ACHN (cell line): Measurements from ENCODE around the gene ATP2C2.

Source experiments
- DNase-seq: peaks from one replicate; pipeline ENCODE4 v3.0.0-alpha.2; 2015
- in situ Hi-C: cut with HindIII; loops from 2 replicates; pipeline ENCODE4 v1.10.0; 2017; ENCODE audit warnings: low sequenced_read_pairs, low pct_ligation_motif_present, low pct_unique_long_range_greater_than_20kb

ATP2C2 gene

DNA sequence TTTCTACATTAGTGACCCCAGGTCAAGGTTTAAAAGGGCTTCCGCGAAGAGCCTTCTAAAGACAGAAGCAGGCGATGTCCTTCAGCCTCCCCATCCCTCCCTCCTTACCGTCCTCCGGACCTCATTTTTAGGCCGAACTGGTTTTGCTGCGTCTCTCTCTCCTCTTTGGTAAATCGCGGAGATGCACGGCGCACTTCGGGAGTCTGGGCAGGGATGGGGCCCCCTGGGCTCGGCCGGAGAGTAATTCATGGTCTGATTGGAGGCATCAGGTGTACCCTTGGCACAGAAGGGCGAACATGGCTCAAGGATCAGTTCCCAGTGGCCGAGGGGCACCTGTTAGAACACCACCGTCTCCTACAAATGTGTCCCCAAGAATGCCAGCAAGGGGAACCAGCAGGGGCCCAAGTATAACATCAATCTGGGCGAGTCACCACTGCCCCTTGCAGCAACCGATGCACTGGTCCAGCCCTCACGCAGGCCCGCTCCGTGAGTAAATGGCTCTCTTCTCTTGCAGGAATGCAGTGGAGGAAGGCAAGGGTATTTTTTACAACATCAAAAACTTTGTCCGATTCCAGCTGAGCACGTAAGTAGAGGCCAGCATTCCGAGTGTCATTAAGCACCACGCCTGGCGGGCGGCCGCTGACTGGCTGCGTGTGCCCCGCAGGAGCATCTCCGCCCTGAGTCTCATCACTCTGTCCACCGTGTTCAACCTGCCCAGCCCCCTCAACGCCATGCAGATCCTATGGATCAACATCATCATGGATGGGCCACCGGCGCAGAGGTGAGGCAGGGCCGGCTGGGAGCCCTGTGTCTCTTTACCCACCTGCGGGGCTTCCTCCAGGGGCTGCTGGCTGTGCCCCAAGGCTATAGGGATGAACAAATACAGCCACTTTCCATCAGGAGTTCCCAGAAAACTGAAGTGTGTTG is 90.5 kb downstream of the ATP2C2 start:
- in situ Hi-C loops = no loop called here
- no peak for DNase-seq

GRCh38 chr16:84459533-84459894 is 91.2 kb downstream of the ATP2C2 start:
- in situ Hi-C loops = no loop called here
- DNase-seq = no peak

- DNase-seq = no peak
- in situ Hi-C loops = no loop called here
Measured at GRCh38 chr16:84459941-84460405, 91.6 kb downstream of the ATP2C2 start.

DNA sequence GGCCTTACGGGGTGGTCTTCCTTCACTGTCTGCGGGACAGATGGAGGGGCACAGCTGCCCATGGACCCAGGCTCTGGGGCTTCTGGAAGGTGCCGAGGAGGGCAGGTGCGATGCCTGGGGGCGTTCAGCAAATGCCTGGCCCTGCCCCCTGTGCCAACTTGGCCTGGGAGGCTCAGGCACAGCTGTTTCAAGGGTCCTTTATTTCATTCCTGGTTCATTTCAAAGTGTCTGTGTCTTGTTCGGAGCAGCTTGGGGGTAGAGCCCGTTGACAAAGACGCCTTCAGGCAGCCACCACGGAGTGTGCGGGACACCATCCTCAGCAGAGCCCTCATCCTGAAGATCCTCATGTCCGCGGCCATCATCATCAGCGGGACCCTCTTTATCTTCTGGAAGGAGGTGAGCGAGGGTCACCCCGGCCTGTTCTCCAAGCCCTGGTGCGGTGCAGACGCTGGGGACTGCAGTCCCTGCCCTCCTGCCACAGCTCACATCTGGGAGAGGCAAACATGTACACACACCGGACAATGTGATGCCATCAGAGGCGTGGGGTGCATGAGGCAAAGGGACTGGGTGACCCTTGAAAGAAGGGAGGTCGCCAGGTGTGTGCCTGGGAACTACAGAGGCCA is 92.2 kb downstream of the ATP2C2 start:
- in situ Hi-C loops = no loop called here
- no peak for DNase-seq

- no peak for DNase-seq
- in situ Hi-C loops = no loop called here
Measured at GRCh38 chr16:84461029-84461412, 92.7 kb downstream of the ATP2C2 start.

- in situ Hi-C loops = no loop called here
Measured at GRCh38 chr16:84461413-84462295, 93.3 kb downstream of the ATP2C2 start.

DNA sequence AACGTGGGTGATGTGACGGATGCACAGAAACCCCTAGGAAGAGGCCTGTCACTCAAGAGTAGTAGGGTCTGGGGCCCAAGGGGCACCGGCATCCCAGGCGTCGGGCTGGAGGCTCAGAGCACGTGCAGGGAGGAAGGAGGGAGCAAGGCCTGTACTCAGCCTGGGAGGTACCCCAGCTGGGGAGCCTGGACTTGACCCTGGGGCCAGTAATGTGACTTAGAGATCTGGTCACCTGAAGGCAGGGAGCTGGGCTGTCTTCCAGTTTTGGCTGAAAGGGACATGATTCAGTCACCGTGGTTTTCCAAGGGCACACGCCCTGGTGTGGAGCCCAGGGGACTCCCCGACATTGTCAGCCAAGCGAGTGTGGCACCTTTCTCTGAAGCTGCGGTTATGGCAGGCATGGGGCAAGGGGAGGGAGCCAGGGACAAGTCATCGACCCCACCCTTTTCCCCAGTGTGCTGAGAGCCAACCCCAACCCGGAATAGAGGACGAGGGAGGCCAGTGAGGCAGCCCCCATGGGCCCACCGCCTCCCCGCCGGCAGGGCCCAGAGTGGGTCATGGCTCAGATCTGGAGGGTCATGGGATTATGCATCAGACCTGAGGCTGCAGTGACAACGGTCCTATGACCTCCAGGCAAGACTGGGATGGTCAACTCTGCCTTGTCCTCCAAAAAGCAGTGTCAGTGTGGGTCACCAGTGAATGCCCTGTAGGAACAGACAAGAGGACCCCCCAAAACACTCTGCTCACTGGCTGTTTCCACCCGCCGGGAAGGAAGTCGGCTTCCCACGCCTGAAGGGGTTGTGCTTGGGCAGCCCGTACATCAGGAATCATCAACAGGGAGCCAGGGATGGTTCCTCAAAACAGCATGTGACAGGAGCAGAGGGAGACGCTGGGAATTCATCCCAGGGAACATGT is 94.2 kb downstream of the ATP2C2 start:
- DNase-seq = no peak
- in situ Hi-C loops = no loop called here

More at GRCh38 chr16:84461413-84462295, 93.3 kb downstream of the ATP2C2 start:
- no peak for DNase-seq

DNA sequence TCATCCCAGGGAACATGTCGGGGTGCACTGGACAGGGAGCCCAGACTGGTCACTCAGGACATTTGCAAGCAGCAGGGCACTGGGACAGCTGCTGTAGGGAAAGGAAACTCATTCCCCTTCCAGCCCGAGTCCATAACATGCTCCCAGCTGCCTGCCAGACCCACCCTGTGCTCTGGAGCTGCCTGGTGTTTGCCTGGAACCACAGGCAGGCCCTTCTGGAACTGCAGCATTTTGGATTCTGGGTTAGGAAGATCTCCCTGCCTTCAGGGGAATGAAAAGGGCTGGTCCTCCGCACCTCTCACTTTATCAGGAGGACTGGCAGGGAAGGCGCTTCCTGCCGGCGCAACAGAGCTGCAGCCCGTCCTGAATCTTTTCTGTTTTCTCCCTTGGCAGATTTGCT is 94.9 kb downstream of the ATP2C2 start:
- DNase-seq = no peak
- in situ Hi-C loops = no loop called here

GRCh38 chr16:84464116-84464515 is 95.8 kb downstream of the ATP2C2 start:
- in situ Hi-C loops = no loop called here
- no peak for DNase-seq

DNA sequence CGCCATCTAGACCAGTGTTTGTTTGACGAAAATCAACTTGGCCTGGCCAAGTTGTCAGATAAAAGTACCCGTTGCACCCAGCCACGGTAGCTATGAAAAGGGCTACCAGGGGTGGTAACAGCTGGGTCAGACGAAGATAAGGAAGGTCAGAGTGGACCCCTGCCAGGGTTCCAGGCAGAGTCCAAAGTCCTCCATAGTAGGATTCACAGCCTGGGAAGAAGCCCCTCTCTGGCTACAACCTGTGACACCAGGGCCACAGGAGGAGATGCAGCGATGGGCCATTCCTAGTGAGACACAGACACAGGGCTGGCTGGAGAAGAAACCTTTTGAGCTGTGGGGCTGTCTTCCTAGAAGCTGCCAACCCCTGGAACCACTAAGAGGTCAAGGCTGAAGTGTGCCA is 96.8 kb downstream of the ATP2C2 start:
- in situ Hi-C loops = no loop called here
- no peak for DNase-seq

- no peak for DNase-seq
- in situ Hi-C loops = no loop called here
Measured at GRCh38 chr16:84466692-84467091, 98.4 kb downstream of the ATP2C2 start.

- in situ Hi-C loops = no loop called here
- DNase-seq = no peak
Measured at GRCh38 chr16:84467256-84467655, 98.9 kb downstream of the ATP2C2 start.

- no peak for DNase-seq
- in situ Hi-C loops = no loop called here
Measured at GRCh38 chr16:84467709-84468108, 99.4 kb downstream of the ATP2C2 start.

DNA sequence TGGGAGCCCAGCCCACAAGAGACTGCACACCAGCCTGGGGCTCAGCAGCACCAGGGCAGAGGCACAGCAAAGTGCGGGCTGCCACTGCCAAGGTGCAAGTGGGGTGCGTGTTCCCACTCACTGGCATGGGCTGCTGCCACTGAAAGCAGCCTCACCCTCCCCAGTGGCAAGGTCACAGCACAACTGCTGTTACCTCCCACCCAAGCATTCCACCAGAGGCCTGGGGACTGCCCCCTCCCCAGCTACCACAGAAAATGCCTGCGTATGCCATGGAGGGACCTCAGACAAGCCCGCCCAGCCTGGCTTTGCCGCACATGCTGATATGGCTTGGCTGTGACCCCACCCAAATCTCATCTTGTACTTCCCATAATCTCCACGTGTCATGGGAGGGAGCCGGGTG is 103.0 kb downstream of the ATP2C2 start:
- no peak for DNase-seq
- in situ Hi-C loops = no loop called here

GRCh38 chr16:84471966-84472365 is 103.6 kb downstream of the ATP2C2 start:
- in situ Hi-C loops = no loop called here
- DNase-seq = no peak

- in situ Hi-C loops = no loop called here
- no peak for DNase-seq
Measured at GRCh38 chr16:84475643-84476240, 107.4 kb downstream of the ATP2C2 start.

DNA sequence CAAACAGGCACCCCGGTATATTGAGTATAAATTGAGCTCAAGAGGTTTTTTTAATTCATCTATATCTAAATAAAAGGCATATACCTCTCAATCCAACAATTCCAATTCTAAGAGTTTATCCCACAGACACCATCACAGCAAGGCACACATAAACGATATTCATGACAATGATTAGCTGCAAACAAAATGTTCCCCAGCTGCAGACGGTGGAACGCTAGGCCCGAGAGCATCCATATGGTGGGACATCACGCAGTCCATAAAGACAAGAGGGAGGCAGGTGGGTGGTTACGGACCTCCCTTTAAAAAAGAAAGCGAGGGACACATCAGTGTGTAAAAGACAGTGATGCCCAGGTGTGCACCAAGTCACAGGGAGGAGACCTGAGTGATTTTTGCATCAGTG is 108.1 kb downstream of the ATP2C2 start:
- DNase-seq = no peak
- in situ Hi-C loops = no loop called here

GRCh38 chr16:84477661-84478060 is 109.3 kb downstream of the ATP2C2 start:
- in situ Hi-C loops = no loop called here
- no peak for DNase-seq
